ENCODE results near the gene GM2A. TPM values are rescaled to one million over a fixed set of nuclear protein-coding genes. Genes with fewer than 3 reads are reported as not detected.
A peak's percentile ranks its signal among the peaks of the same experiment; 100 is the strongest.

The GM2A gene
- total RNA-seq, 1 experiment from 2014 or later = 24.5 TPM

DNA sequence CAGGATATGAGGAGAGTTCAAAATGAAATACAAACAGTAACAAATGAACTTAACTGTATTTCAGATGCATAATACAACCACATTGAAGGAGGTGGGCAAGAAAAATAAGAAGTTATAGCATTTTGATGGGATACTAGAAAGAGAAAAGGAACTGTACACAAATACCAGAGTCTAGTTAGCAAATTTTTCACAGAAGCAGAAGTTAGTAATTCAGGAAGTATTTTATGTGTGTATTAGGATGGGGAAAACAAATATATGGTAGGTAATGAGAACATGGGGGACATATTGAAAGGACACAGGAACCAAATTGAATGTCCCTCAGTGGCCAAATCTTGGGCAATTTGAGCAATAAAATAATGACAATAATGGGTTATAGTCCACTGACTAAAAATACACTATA, 18.4 kb downstream of the GM2A start:
- Histone ChIP-seq H4K20me1 (ENCODE audit: insufficient read depth) (no peaks in the 10 kb centered on the region), H2AFZ (no peak overlapping the region), H3F3A (ENCODE audit: insufficient read depth, low read depth) (0 out of 2 replicates have a peak, but pooled peaks cover 7% of the 10 kb centered on the region), H3K27me3 (ENCODE audit: insufficient read depth, low read depth) (no peaks in the 10 kb centered on the region), H3K36me3 (ENCODE audit: low read depth) (no peaks in the 10 kb centered on the region), H3K4me1 (replicated peaks; ENCODE audit: insufficient read depth) (peaks cover 7% of the 10 kb centered on the region; the same call in 1 of the 2 replicates), H3K4me2 (no peak overlapping the region), H3K4me3 (no peak overlapping the region), H3K79me2 (ENCODE audit: low read depth) (no peaks in the 10 kb centered on the region), H3K9me2 (ENCODE audit: insufficient read depth) (no peaks in the 10 kb centered on the region), H3K27ac (no peak overlapping the region), H3K9me3 (ENCODE audit: insufficient read depth, low read depth) (no peaks in the 10 kb centered on the region)
- intact Hi-C loops (cut with micrococcal nuclease; ENCODE audit: unreplicated experiment) = no loop called here
- CTCF ChIA-PET = no interaction called here
- POLR2A ChIA-PET (ENCODE audit: unreplicated experiment) = no interaction called here
- BruUV-seq (replicated peaks) = no TSS peak
- no peak for DNase-seq
- TF ChIP-seq, protein P1, sequence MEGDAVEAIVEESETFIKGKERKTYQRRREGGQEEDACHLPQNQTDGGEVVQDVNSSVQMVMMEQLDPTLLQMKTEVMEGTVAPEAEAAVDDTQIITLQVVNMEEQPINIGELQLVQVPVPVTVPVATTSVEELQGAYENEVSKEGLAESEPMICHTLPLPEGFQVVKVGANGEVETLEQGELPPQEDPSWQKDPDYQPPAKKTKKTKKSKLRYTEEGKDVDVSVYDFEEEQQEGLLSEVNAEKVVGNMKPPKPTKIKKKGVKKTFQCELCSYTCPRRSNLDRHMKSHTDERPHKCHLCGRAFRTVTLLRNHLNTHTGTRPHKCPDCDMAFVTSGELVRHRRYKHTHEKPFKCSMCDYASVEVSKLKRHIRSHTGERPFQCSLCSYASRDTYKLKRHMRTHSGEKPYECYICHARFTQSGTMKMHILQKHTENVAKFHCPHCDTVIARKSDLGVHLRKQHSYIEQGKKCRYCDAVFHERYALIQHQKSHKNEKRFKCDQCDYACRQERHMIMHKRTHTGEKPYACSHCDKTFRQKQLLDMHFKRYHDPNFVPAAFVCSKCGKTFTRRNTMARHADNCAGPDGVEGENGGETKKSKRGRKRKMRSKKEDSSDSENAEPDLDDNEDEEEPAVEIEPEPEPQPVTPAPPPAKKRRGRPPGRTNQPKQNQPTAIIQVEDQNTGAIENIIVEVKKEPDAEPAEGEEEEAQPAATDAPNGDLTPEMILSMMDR (conservative IDR thresholded peaks at IDR 0.05) = no peak
- TF ChIP-seq EZH2 (IDR thresholded peaks at IDR 0.05; ENCODE audit: low read depth) = no peak

DNA sequence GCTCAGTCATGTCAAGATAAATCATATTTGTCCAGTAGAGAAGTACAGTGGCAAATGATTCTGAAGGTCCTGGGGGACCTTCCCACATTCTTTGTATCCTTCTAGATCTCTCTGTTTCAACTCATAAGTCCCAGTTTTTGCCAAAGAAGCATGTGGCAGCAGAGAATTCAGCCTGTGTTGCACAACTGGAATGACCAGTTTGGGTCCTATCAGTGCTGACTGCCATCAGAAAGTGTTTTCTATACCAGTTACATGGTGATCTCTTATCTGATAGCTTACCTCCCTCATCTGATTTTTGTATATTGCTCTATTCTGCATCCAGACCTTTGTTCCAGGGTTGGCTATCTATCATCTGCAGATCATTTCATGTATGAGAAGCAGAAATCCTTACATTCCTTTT, 21.7 kb downstream of the GM2A start:
- POLR2A ChIA-PET (ENCODE audit: unreplicated experiment) = interaction anchor here (0.6 to 0.7 kb wide), 2 partner anchors 9 to 12 kb away, joined by 3 read pairs; no protein-coding TSS in a partner anchor
- H4K20me1 ChIP-seq (ENCODE audit: insufficient read depth) = no peaks in the 10 kb centered on the region
- H2AFZ ChIP-seq = no peak overlapping the region
- peaks cover 7% of the 10 kb centered on the region; the same call in 1 of the 2 replicates for H3K4me1 ChIP-seq (replicated peaks; ENCODE audit: insufficient read depth)
- H3K9me3 ChIP-seq (ENCODE audit: insufficient read depth, low read depth) = no peaks in the 10 kb centered on the region
- no peaks in the 10 kb centered on the region for H3K9me2 ChIP-seq (ENCODE audit: insufficient read depth)
- intact Hi-C loops (cut with micrococcal nuclease; ENCODE audit: unreplicated experiment) = no loop called here
- no peaks in the 10 kb centered on the region for H3K27me3 ChIP-seq (ENCODE audit: insufficient read depth, low read depth)
- H3F3A ChIP-seq (ENCODE audit: insufficient read depth, low read depth) = 0 out of 2 replicates have a peak, but pooled peaks cover 7% of the 10 kb centered on the region
- DNase-seq = peak; percentile 26 to 55
- CTCF ChIA-PET = no interaction called here
- H3K79me2 ChIP-seq (ENCODE audit: low read depth) = no peaks in the 10 kb centered on the region
- no peak for TF ChIP-seq EZH2 (IDR thresholded peaks at IDR 0.05; ENCODE audit: low read depth)
- H3K36me3 ChIP-seq (ENCODE audit: low read depth) = no peaks in the 10 kb centered on the region
- no TSS peak for BruUV-seq (replicated peaks)
- no peak overlapping the region for H3K27ac ChIP-seq
- H3K4me3 ChIP-seq = no peak overlapping the region
- H3K4me2 ChIP-seq = no peak overlapping the region

DNA sequence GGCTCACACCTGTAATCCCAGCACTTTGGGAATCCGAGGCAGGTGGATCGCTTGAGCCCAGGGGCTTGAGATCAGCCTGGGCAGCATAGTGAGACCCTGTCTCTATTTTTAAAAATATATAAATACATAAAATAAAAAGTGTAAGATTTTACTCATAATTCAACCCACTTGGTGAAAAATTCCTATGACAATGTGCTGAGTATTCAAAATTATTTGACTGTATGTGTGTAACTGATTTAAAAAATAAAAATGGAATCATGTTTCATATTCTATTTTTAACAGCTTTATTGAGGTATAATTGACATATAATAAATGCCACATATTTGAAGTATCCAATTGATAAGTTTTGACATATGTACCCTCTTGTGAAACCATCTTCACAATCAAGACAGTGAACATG, 22.8 kb downstream of the GM2A start:
- Histone ChIP-seq H3K4me1 (replicated peaks; ENCODE audit: insufficient read depth) (peaks cover 7% of the 10 kb centered on the region; the same call in 1 of the 2 replicates), H3K9me3 (ENCODE audit: insufficient read depth, low read depth) (no peaks in the 10 kb centered on the region), H3K4me2 (no peak overlapping the region), H3K36me3 (ENCODE audit: low read depth) (no peaks in the 10 kb centered on the region), H3K9me2 (ENCODE audit: insufficient read depth) (no peaks in the 10 kb centered on the region), H3K79me2 (ENCODE audit: low read depth) (no peaks in the 10 kb centered on the region), H3F3A (ENCODE audit: insufficient read depth, low read depth) (0 out of 2 replicates have a peak, but pooled peaks cover 7% of the 10 kb centered on the region), H3K4me3 (no peak overlapping the region), H2AFZ (no peak overlapping the region), H4K20me1 (ENCODE audit: insufficient read depth) (no peaks in the 10 kb centered on the region), H3K27me3 (ENCODE audit: insufficient read depth, low read depth) (no peaks in the 10 kb centered on the region), H3K27ac (no peak overlapping the region)
- no TSS peak for BruUV-seq (replicated peaks)
- no peak for TF ChIP-seq EZH2 (IDR thresholded peaks at IDR 0.05; ENCODE audit: low read depth)
- TF ChIP-seq, protein P1 (conservative IDR thresholded peaks at IDR 0.05) = no peak
- intact Hi-C loops (cut with micrococcal nuclease; ENCODE audit: unreplicated experiment) = no loop called here
- DNase-seq = no peak
- CTCF ChIA-PET = no interaction called here
- POLR2A ChIA-PET (ENCODE audit: unreplicated experiment) = no interaction called here

DNA sequence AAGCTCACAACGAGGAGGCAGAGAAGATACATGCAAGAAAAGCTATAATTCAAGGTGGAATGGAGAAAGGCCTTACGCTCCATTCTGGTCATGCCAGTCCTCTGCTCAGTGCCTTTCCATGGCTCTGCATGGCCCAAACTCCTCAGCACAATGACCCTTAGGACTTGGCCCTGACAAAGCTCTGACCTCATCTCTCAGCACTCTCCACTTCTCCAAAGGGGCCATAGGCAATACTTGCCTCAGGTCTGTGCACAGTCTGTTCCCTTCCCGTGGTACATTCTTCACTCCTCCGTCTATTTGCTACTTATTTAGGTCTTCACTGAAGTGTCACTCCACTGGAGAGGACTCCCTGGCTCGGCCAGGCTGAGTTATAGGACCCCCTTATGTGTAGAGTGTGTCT, 25.9 kb downstream of the GM2A start:
- H3K27ac ChIP-seq = no peak overlapping the region
- H3K79me2 ChIP-seq (ENCODE audit: low read depth) = no peaks in the 10 kb centered on the region
- no peaks in the 10 kb centered on the region for H3K36me3 ChIP-seq (ENCODE audit: low read depth)
- 0 out of 2 replicates have a peak, but pooled peaks cover 7% of the 10 kb centered on the region for H3F3A ChIP-seq (ENCODE audit: insufficient read depth, low read depth)
- H4K20me1 ChIP-seq (ENCODE audit: insufficient read depth) = no peaks in the 10 kb centered on the region
- ChIA-PET CTCF (no interaction called here), POLR2A (ENCODE audit: unreplicated experiment) (no interaction called here)
- no TSS peak for BruUV-seq (replicated peaks)
- no peak overlapping the region for H3K4me2 ChIP-seq
- intact Hi-C loops (cut with micrococcal nuclease; ENCODE audit: unreplicated experiment) = no loop called here
- no peaks in the 10 kb centered on the region for H3K9me2 ChIP-seq (ENCODE audit: insufficient read depth)
- peaks cover 7% of the 10 kb centered on the region; the same call in 1 of the 2 replicates for H3K4me1 ChIP-seq (replicated peaks; ENCODE audit: insufficient read depth)
- no peak overlapping the region for H2AFZ ChIP-seq
- TF ChIP-seq, protein P1 (conservative IDR thresholded peaks at IDR 0.05) = no peak
- no peak for TF ChIP-seq EZH2 (IDR thresholded peaks at IDR 0.05; ENCODE audit: low read depth)
- H3K9me3 ChIP-seq (ENCODE audit: insufficient read depth, low read depth) = no peaks in the 10 kb centered on the region
- DNase-seq = no peak
- no peaks in the 10 kb centered on the region for H3K27me3 ChIP-seq (ENCODE audit: insufficient read depth, low read depth)
- H3K4me3 ChIP-seq = no peak overlapping the region
